ENCODE measurements around the gene CAVIN1.

- TF ChIP-seq CTCF (IDR thresholded peaks at IDR 0.05; ENCODE audit: insufficient read depth, low read length) = no peak
- no peak; the same call in 1 of the 2 replicates for TF ChIP-seq GABPA (IDR thresholded peaks at IDR 0.05; ENCODE audit: low read depth)
- TF ChIP-seq, protein P1, sequence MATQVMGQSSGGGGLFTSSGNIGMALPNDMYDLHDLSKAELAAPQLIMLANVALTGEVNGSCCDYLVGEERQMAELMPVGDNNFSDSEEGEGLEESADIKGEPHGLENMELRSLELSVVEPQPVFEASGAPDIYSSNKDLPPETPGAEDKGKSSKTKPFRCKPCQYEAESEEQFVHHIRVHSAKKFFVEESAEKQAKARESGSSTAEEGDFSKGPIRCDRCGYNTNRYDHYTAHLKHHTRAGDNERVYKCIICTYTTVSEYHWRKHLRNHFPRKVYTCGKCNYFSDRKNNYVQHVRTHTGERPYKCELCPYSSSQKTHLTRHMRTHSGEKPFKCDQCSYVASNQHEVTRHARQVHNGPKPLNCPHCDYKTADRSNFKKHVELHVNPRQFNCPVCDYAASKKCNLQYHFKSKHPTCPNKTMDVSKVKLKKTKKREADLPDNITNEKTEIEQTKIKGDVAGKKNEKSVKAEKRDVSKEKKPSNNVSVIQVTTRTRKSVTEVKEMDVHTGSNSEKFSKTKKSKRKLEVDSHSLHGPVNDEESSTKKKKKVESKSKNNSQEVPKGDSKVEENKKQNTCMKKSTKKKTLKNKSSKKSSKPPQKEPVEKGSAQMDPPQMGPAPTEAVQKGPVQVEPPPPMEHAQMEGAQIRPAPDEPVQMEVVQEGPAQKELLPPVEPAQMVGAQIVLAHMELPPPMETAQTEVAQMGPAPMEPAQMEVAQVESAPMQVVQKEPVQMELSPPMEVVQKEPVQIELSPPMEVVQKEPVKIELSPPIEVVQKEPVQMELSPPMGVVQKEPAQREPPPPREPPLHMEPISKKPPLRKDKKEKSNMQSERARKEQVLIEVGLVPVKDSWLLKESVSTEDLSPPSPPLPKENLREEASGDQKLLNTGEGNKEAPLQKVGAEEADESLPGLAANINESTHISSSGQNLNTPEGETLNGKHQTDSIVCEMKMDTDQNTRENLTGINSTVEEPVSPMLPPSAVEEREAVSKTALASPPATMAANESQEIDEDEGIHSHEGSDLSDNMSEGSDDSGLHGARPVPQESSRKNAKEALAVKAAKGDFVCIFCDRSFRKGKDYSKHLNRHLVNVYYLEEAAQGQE (IDR thresholded peaks at IDR 0.05; ENCODE audit: insufficient replicate concordance, low read depth) = no peak
- no peak for TF ChIP-seq POLR2AphosphoS5 (IDR thresholded peaks at IDR 0.05; ENCODE audit: low read depth)
- no peak for TF ChIP-seq SPI1 (IDR thresholded peaks at IDR 0.05; ENCODE audit: borderline replicate concordance, low read depth)
Observed at GRCh38 chr17:42457107-42457792, 34.2 kb upstream of the CAVIN1 start.

Data from HL-60 (cell line).